CD4-positive, alpha-beta memory T cell (primary cell): ENCODE measurements around the gene MPND. TPM values are rescaled to one million over a fixed set of nuclear protein-coding genes. Genes with fewer than 3 reads are reported as not detected.

Experiments used
- CTCF ChIA-PET: fragments of 350-600 bp; sonication (Branson Sonifier 250); formaldehyde crosslinking; loops from one replicate; lab custom pipeline; 2021; ENCODE audit warnings: inconsistent platforms; ENCODE audit not compliant: partially characterized antibody; lab: Charles Lee
- POLR2A ChIA-PET: fragments of 350-600 bp; sonication (Branson Sonifier 250); formaldehyde crosslinking; loops from one replicate; lab custom pipeline; 2021; ENCODE audit not compliant: partially characterized antibody; lab: Charles Lee
- DNase-seq, 5 donors: peaks; one replicate each; pipeline versions ENCODE4 v3.0.0 to v3.0.0-alpha.2; 2020 to 2022; ENCODE audit warnings: mixed read lengths in 1 of 5
- H3K27ac ChIP-seq: one replicate; pipeline ENCODE4 v1.7.0; 2013; ENCODE audit warnings: low read depth, low read length
- H3K27me3 ChIP-seq: 2 replicates; pipeline ENCODE4 v1.7.0; 2013; ENCODE audit warnings: mild to moderate bottlenecking, low read length, moderate library complexity; ENCODE audit not compliant: insufficient read depth
- H3K36me3 ChIP-seq: 2 replicates; pipeline ENCODE4 v1.7.0; 2013; ENCODE audit warnings: mild to moderate bottlenecking, low read length, moderate library complexity; ENCODE audit not compliant: insufficient read depth
- H3K4me1 ChIP-seq: 2 replicates; pipeline ENCODE4 v1.7.0; 2013; ENCODE audit warnings: mild to moderate bottlenecking, low read length, moderate library complexity; ENCODE audit not compliant: insufficient read depth
- H3K4me3 ChIP-seq, 2 donors: one replicate each; pipeline ENCODE4 v1.7.0; 2013; ENCODE audit warnings: low read length in 2 of 2, mild to moderate bottlenecking in 1 of 2
- H3K9me3 ChIP-seq, 2 donors: one replicate each; pipeline ENCODE4 v1.7.0; 2013; ENCODE audit warnings: low read length in 2 of 2, control low read depth in 1 of 2; ENCODE audit not compliant: control insufficient read depth in 1 of 2
- H3K27ac Mint-ChIP-seq, 7 donors: one replicate each; pipeline ENCODE4 v1.8.0; 2020 to 2021; ENCODE audit warnings: mixed read lengths in 7 of 7, mild to moderate bottlenecking in 6 of 7, inconsistent platforms in 3 of 7, moderate library complexity in 3 of 7
- H3K27me3 Mint-ChIP-seq, 2 donors: one replicate each; pipeline ENCODE4 v1.8.0; 2020 to 2021; ENCODE audit warnings: mixed read lengths in 2 of 2
- H3K36me3 Mint-ChIP-seq, 2 donors: one replicate each; pipeline ENCODE4 v1.8.0; 2020 to 2021; ENCODE audit warnings: mixed read lengths in 2 of 2, inconsistent platforms in 1 of 2, mild to moderate bottlenecking in 1 of 2
- H3K4me1 Mint-ChIP-seq, 4 donors: one replicate each; pipeline ENCODE4 v1.8.0; 2020 to 2021; ENCODE audit warnings: mixed read lengths in 4 of 4, mild to moderate bottlenecking in 1 of 4
- H3K4me3 Mint-ChIP-seq, 8 donors: one replicate each; pipeline ENCODE4 v1.8.0; 2020 to 2021; ENCODE audit warnings: mixed read lengths in 8 of 8, mild to moderate bottlenecking in 7 of 8, moderate library complexity in 6 of 8, inconsistent platforms in 3 of 8
- H3K9me3 Mint-ChIP-seq, 8 donors: one replicate each; pipeline ENCODE4 v1.8.0; 2020 to 2021; ENCODE audit warnings: mixed read lengths in 8 of 8, mild to moderate bottlenecking in 5 of 8, inconsistent platforms in 3 of 8, moderate library complexity in 1 of 8
- intact Hi-C: fragments of 100-400 bp; cut with micrococcal nuclease; formaldehyde crosslinking; loops from one replicate; pipeline ENCODE4 v1.15.1; 2023
- polyA plus RNA-seq, 2 donors: library from polyadenylated mRNA; unstranded; fragments of 300-500 nt; fragmentation: Illumina TruSeq; gene quantifications; one replicate each; pipeline ENCODE4 v1.2.3, GENCODE V29; 2021
- total RNA-seq, 2 experiments: library from RNA; stranded (reverse); gene quantifications; one replicate each; pipeline ENCODE4 v1.2.3, GENCODE V29; 2021

The MPND gene
- total and polyA plus RNA-seq, 4 experiments from 2014 or later = 3.5 to 27.0 (median 16.9) TPM

GRCh38 chr19:4322942-4323665, 20.3 kb upstream of the MPND start:
- intact Hi-C loops = no loop called here
- Mint-ChIP-seq H3K27ac (no peak overlapping the region), H3K27me3 (no peaks in the 10 kb centered on the region), H3K9me3 (peaks cover 0 to 5% (median 0%) of the 10 kb centered on the region in 8 donors), H3K4me1 (peaks cover 8 to 18% (median 15%) of the 10 kb centered on the region in 4 donors), H3K4me3 (no peak overlapping the region), H3K36me3 (no peaks in the 10 kb centered on the region)
- ChIA-PET POLR2A (interaction anchor here (2.5 kb wide), 1 partner anchor 20 kb away, joined by 7 read pairs; the partner anchor contains the start of gene MPND), CTCF (interaction anchor here (3.7 to 4.7 kb wide), 2 partner anchors 29 to 55 kb away, joined by 17 to 29 read pairs; no protein-coding TSS in a partner anchor)
- Histone ChIP-seq H3K27me3 (no peaks in the 10 kb centered on the region), H3K4me3 (no peak overlapping the region), H3K36me3 (no peaks in the 10 kb centered on the region), H3K4me1 (peaks cover 15% of the 10 kb centered on the region), H3K9me3 (no peaks in the 10 kb centered on the region), H3K27ac (no peak overlapping the region)
- DNase-seq = no peak

GRCh38 chr19:4323692-4324091, 19.7 kb upstream of the MPND start:
- ChIA-PET CTCF (no interaction called here), POLR2A (interaction anchor here (2.5 kb wide), 1 partner anchor 19 kb away, joined by 7 read pairs; the partner anchor contains the start of gene MPND)
- intact Hi-C loops = no loop called here
- no peaks in the 10 kb centered on the region for H3K9me3 ChIP-seq
- no peak overlapping the region for H3K27ac Mint-ChIP-seq
- no peak overlapping the region for H3K4me3 Mint-ChIP-seq
- peaks cover 18% of the 10 kb centered on the region for H3K4me1 ChIP-seq
- H3K36me3 ChIP-seq = no peaks in the 10 kb centered on the region
- DNase-seq = no peak
- peaks cover 8 to 23% (median 19%) of the 10 kb centered on the region in 4 donors for H3K4me1 Mint-ChIP-seq
- peaks cover 0 to 5% of the 10 kb centered on the region in 2 donors for H3K36me3 Mint-ChIP-seq
- H3K4me3 ChIP-seq = no peak overlapping the region
- no peak overlapping the region for H3K27ac ChIP-seq
- peaks cover 0 to 8% (median 0%) of the 10 kb centered on the region in 8 donors for H3K9me3 Mint-ChIP-seq
- peaks cover 0 to 3% of the 10 kb centered on the region in 2 donors for H3K27me3 Mint-ChIP-seq
- no peaks in the 10 kb centered on the region for H3K27me3 ChIP-seq

- Histone ChIP-seq H3K27ac (no peak overlapping the region), H3K36me3 (no peaks in the 10 kb centered on the region), H3K4me1 (peaks cover 19% of the 10 kb centered on the region), H3K4me3 (no peak overlapping the region), H3K9me3 (no peaks in the 10 kb centered on the region), H3K27me3 (no peaks in the 10 kb centered on the region)
- Mint-ChIP-seq H3K9me3 (peaks cover 0 to 8% (median 0%) of the 10 kb centered on the region in 8 donors), H3K27me3 (peaks cover 0 to 3% of the 10 kb centered on the region in 2 donors), H3K4me1 (peaks cover 8 to 26% (median 20%) of the 10 kb centered on the region in 4 donors), H3K4me3 (peak overlapping the region in 1 of 8 donors; percentile 15), H3K36me3 (peaks cover 0 to 5% of the 10 kb centered on the region in 2 donors), H3K27ac (peak overlapping the region in 2 of 7 donors; percentile 32 to 84)
- DNase-seq = no peak
- intact Hi-C loops = no loop called here
- CTCF ChIA-PET = interaction anchor here (0.6 kb wide), 1 partner anchor 38 kb away, joined by 3 read pairs; no protein-coding TSS in a partner anchor
- POLR2A ChIA-PET = interaction anchor here (2.5 kb wide), 1 partner anchor 19 kb away, joined by 7 read pairs; the partner anchor contains the start of gene MPND
Measured at GRCh38 chr19:4324228-4324627, 19.1 kb upstream of the MPND start.

GRCh38 chr19:4326215-4326836, 17.0 kb upstream of the MPND start:
- peaks cover 19% of the 10 kb centered on the region for H3K4me1 ChIP-seq

DNA sequence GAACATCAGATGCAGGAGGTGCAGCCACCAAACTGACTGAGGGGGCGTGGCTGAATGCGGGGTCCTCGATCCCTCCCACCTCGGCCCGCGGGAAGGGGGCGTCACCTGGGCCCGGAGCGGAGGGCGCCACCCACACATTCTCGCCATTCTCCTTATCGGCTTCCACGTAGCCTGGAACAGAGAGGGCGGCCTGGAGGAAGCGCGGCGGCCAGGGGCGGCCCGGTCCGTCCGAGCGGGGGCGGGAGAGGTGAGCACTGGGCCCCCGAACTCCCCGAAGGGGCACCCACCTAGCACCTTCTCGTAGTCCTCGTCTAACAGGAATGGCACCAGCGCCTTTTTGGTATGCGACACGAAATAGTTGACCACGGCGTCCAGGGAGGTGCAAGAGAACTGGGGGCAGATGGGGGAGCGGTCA, 16.5 kb upstream of the MPND start:
- Histone ChIP-seq H3K4me1 (peaks cover 19% of the 10 kb centered on the region), H3K36me3 (no peaks in the 10 kb centered on the region), H3K4me3 (peak overlapping the region in 1 of 2 donors; percentile 12), H3K27me3 (no peaks in the 10 kb centered on the region), H3K9me3 (no peaks in the 10 kb centered on the region), H3K27ac (no peak overlapping the region)
- Mint-ChIP-seq H3K4me1 (peaks cover 8 to 29% (median 20%) of the 10 kb centered on the region in 4 donors), H3K9me3 (peaks cover 0 to 5% (median 0%) of the 10 kb centered on the region in 8 donors), H3K27me3 (peaks cover 0 to 3% of the 10 kb centered on the region in 2 donors), H3K4me3 (peak overlapping the region; percentile 74 to 91 (median 82)), H3K36me3 (peaks cover 0 to 5% of the 10 kb centered on the region in 2 donors), H3K27ac (peak overlapping the region in 1 of 7 donors; percentile 99)
- CTCF ChIA-PET = no interaction called here
- peak in 1 of 5 donors; percentile 50 for DNase-seq
- POLR2A ChIA-PET = interaction anchor here (1.0 kb wide), 1 partner anchor 17 kb away, joined by 3 read pairs; the partner anchor contains the start of gene MPND
- intact Hi-C loops = no loop called here

More at GRCh38 chr19:4326215-4326836, 17.0 kb upstream of the MPND start:
- Histone ChIP-seq H3K4me3 (peak overlapping the region in 1 of 2 donors; percentile 12), H3K27me3 (no peaks in the 10 kb centered on the region), H3K9me3 (no peaks in the 10 kb centered on the region), H3K27ac (no peak overlapping the region), H3K36me3 (no peaks in the 10 kb centered on the region)
- peaks cover 0 to 5% of the 10 kb centered on the region in 2 donors for H3K36me3 Mint-ChIP-seq
- POLR2A ChIA-PET = interaction anchor here (1.0 kb wide), 1 partner anchor 17 kb away, joined by 3 read pairs; the partner anchor contains the start of gene MPND
- peaks cover 0 to 3% of the 10 kb centered on the region in 2 donors for H3K27me3 Mint-ChIP-seq
- peaks cover 8 to 29% (median 20%) of the 10 kb centered on the region in 4 donors for H3K4me1 Mint-ChIP-seq
- peaks cover 0 to 5% (median 0%) of the 10 kb centered on the region in 8 donors for H3K9me3 Mint-ChIP-seq
- H3K4me3 Mint-ChIP-seq = peak overlapping the region; percentile 35 to 79 (median 67)
- intact Hi-C loops = no loop called here
- CTCF ChIA-PET = no interaction called here
- peak overlapping the region in 4 of 7 donors; percentile 31 to 86 (median 66) for H3K27ac Mint-ChIP-seq
- no peak for DNase-seq

GRCh38 chr19:4327252-4327876, 16.0 kb upstream of the MPND start:
- Mint-ChIP-seq H3K4me3 (peak overlapping the region; percentile 74 to 91 (median 82)), H3K27ac (peak overlapping the region in 6 of 7 donors; percentile 37 to 99 (median 74)), H3K27me3 (peaks cover 0 to 3% of the 10 kb centered on the region in 2 donors), H3K36me3 (peaks cover 0 to 5% of the 10 kb centered on the region in 2 donors), H3K9me3 (peaks cover 0 to 5% (median 0%) of the 10 kb centered on the region in 8 donors), H3K4me1 (peaks cover 8 to 29% (median 20%) of the 10 kb centered on the region in 4 donors)
- ChIA-PET POLR2A (interaction anchor here (1.1 to 1.8 kb wide), 4 partner anchors 16 to 144 kb away, joined by 4 to 25 read pairs (median 6); partner anchors contain the start of genes HDGFL2, MPND, TMIGD2 and YJU2), CTCF (interaction anchor here (0.7 to 1.4 kb wide), 4 partner anchors 15 to 73 kb away, joined by 3 to 8 read pairs (median 6); partner anchors contain the start of genes MPND and SH3GL1)
- Histone ChIP-seq H3K4me1 (peaks cover 19% of the 10 kb centered on the region), H3K9me3 (no peaks in the 10 kb centered on the region), H3K4me3 (peak overlapping the region; percentile 58 to 61), H3K27ac (no peak overlapping the region), H3K27me3 (no peaks in the 10 kb centered on the region), H3K36me3 (no peaks in the 10 kb centered on the region)
- intact Hi-C loops = no loop called here
- DNase-seq = peak; percentile 44 to 77 (median 61)
